Large intestine (tissue), 3 donors: Measurements from ENCODE around the gene LILRA6. TPM values are rescaled to one million over a fixed set of nuclear protein-coding genes. Genes with fewer than 3 reads are reported as not detected.
"Not testable (repeated sequence)": the region's sequence is repeated elsewhere in the genome, so short reads cannot be mapped to it uniquely, and the experiment has no call there.

Source experiments
- DNase-seq, 2 donors: peaks; one replicate each; pipeline versions ENCODE4 v3.0.0 to v3.0.0-alpha.2; 2013
- H3K27ac ChIP-seq: one replicate; pipeline ENCODE4 v1.5.1; 2013; ENCODE audit warnings: low read length
- H3K27me3 ChIP-seq: 2 replicates; pipeline ENCODE4 v1.6.1; 2013; ENCODE audit warnings: low read length; ENCODE audit not compliant: control insufficient read depth, insufficient read depth
- H3K36me3 ChIP-seq: 2 replicates; pipeline ENCODE4 v1.6.1; 2013; ENCODE audit warnings: low read length; ENCODE audit not compliant: control insufficient read depth, insufficient read depth
- H3K4me1 ChIP-seq: one replicate; pipeline ENCODE4 v1.6.1; 2013; ENCODE audit warnings: low read length; ENCODE audit not compliant: control insufficient read depth, insufficient read depth
- H3K4me3 ChIP-seq: one replicate; pipeline ENCODE4 v1.5.1; 2013; ENCODE audit warnings: low read length
- H3K9me3 ChIP-seq: one replicate; pipeline ENCODE4 v1.6.1; 2013; ENCODE audit warnings: mild to moderate bottlenecking, low read depth, low read length, moderate library complexity; ENCODE audit not compliant: control insufficient read depth
- WGBS: methylation state at CpG from one replicate; pipeline ENCODE4 v1.1.5; 2013; ENCODE audit warnings: low lambda C conversion rate; ENCODE audit not compliant: insufficient coverage; 5-methylcytosine and 5-hydroxymethylcytosine counted together
- polyA plus RNA-seq: library from polyadenylated mRNA; unstranded; fragments of 120-200 nt; gene quantifications from one replicate; pipeline ENCODE4 v1.2.1, GENCODE V29; 2013

LILRA6 gene
- polyA plus RNA-seq, 1 donor, result 0.73 TPM

GRCh38 chr19:54207193-54207592 lies 35.4 kb downstream of the LILRA6 start:
- no CpG with 5 or more reads among the region's 23 CpGs for WGBS
- not testable (repeated sequence) for DNase-seq, H3K9me3 ChIP-seq, H3K27me3 ChIP-seq, H3K27ac ChIP-seq, H3K4me3 ChIP-seq
- Histone ChIP-seq H3K4me1 (peaks cover 63% of the 10 kb centered on the region), H3K36me3 (peaks cover 64% of the 10 kb centered on the region)

GRCh38 chr19:54206831-54207177 lies 35.8 kb downstream of the LILRA6 start:
- peaks cover 68% of the 10 kb centered on the region for H3K36me3 ChIP-seq
- no CpG with 5 or more reads among the region's 13 CpGs for WGBS
- H3K4me3 ChIP-seq, result no peak overlapping the region

GRCh38 chr19:54206030-54206830 lies 36.4 kb downstream of the LILRA6 start:
- peaks cover 73% of the 10 kb centered on the region for H3K36me3 ChIP-seq
- 93% methylated on average over 3 of the region's 27 CpGs for WGBS

More at GRCh38 chr19:54206831-54207177, 35.8 kb downstream of the LILRA6 start:
- no peaks in the 10 kb centered on the region for H3K27me3 ChIP-seq
- H3K27ac ChIP-seq, result no peak overlapping the region
- H3K4me1 ChIP-seq, result peaks cover 67% of the 10 kb centered on the region
- no peaks in the 10 kb centered on the region for H3K9me3 ChIP-seq
- no peak for DNase-seq

GRCh38 chr19:54204767-54205468 lies 37.7 kb downstream of the LILRA6 start:
- H3K4me1 ChIP-seq, result peaks cover 57% of the 10 kb centered on the region
- H3K9me3 ChIP-seq, result no peaks in the 10 kb centered on the region
- no peak overlapping the region for H3K27ac ChIP-seq
- no peaks in the 10 kb centered on the region for H3K27me3 ChIP-seq
- no peak for DNase-seq
- H3K4me3 ChIP-seq, result no peak overlapping the region
- no CpG with 5 or more reads among the region's 4 CpGs for WGBS
- peaks cover 73% of the 10 kb centered on the region for H3K36me3 ChIP-seq

More at GRCh38 chr19:54206030-54206830, 36.4 kb downstream of the LILRA6 start:
- Histone ChIP-seq H3K27me3 (no peaks in the 10 kb centered on the region), H3K9me3 (no peaks in the 10 kb centered on the region), H3K4me1 (peaks cover 66% of the 10 kb centered on the region), H3K27ac (no peak overlapping the region), H3K4me3 (no peak overlapping the region)
- no peak for DNase-seq

- Histone ChIP-seq H3K9me3 (no peaks in the 10 kb centered on the region), H3K27ac (no peak overlapping the region), H3K4me1 (peaks cover 40% of the 10 kb centered on the region), H3K36me3 (peaks cover 66% of the 10 kb centered on the region), H3K4me3 (no peak overlapping the region), H3K27me3 (no peaks in the 10 kb centered on the region)
- WGBS, result no CpG with 5 or more reads among the region's 9 CpGs
- peak in 1 of 2 donors; percentile 32 for DNase-seq
Measured at GRCh38 chr19:54203151-54203611, 39.4 kb downstream of the LILRA6 start.

GRCh38 chr19:54201980-54202379 lies 40.6 kb downstream of the LILRA6 start:
- Histone ChIP-seq H3K4me3 (peak overlapping the region; percentile 64), H3K9me3 (no peaks in the 10 kb centered on the region), H3K36me3 (peaks cover 58% of the 10 kb centered on the region), H3K27me3 (no peaks in the 10 kb centered on the region), H3K4me1 (peaks cover 31% of the 10 kb centered on the region), H3K27ac (no peak overlapping the region)
- WGBS, result no CpG with 5 or more reads among the region's 13 CpGs
- DNase-seq, result no peak

GRCh38 chr19:54201172-54201701 lies 41.4 kb downstream of the LILRA6 start:
- Histone ChIP-seq H3K27ac (peak overlapping the region; percentile 88), H3K9me3 (no peaks in the 10 kb centered on the region), H3K36me3 (peaks cover 50% of the 10 kb centered on the region), H3K4me3 (peak overlapping the region; percentile 64), H3K4me1 (peaks cover 31% of the 10 kb centered on the region), H3K27me3 (no peaks in the 10 kb centered on the region)
- no CpG with 5 or more reads among the region's 28 CpGs for WGBS
- DNase-seq, result no peak

- no peaks in the 10 kb centered on the region for H3K27me3 ChIP-seq
- peaks cover 45% of the 10 kb centered on the region for H3K36me3 ChIP-seq
- peaks cover 26% of the 10 kb centered on the region for H3K4me1 ChIP-seq
- no peak overlapping the region for H3K4me3 ChIP-seq
- WGBS, result 97% methylated on average over 6 of the region's 16 CpGs
- no peaks in the 10 kb centered on the region for H3K9me3 ChIP-seq
- no peak for DNase-seq
- H3K27ac ChIP-seq, result no peak overlapping the region
Measured at GRCh38 chr19:54199401-54199800, 43.2 kb downstream of the LILRA6 start.

GRCh38 chr19:54197121-54197520 lies 45.5 kb downstream of the LILRA6 start:
- Histone ChIP-seq H3K4me1 (peaks cover 15% of the 10 kb centered on the region), H3K36me3 (peaks cover 46% of the 10 kb centered on the region), H3K27ac (no peak overlapping the region), H3K9me3 (no peaks in the 10 kb centered on the region), H3K27me3 (no peaks in the 10 kb centered on the region), H3K4me3 (no peak overlapping the region)
- WGBS, result no CpG with 5 or more reads among the region's 3 CpGs
- DNase-seq, result no peak

GRCh38 chr19:54196536-54196935 lies 46.1 kb downstream of the LILRA6 start:
- Histone ChIP-seq H3K36me3 (peaks cover 43% of the 10 kb centered on the region), H3K27me3 (no peaks in the 10 kb centered on the region), H3K4me1 (peaks cover 15% of the 10 kb centered on the region), H3K9me3 (no peaks in the 10 kb centered on the region), H3K4me3 (no peak overlapping the region), H3K27ac (no peak overlapping the region)
- WGBS, result no CpG with 5 or more reads among the region's 7 CpGs
- no peak for DNase-seq
